PC-3 (cell line): ENCODE results near the gene ABCC8.

Experiments used
- CTCF ChIP-seq: fragments of 300-600 bp; sonication (generic); conservative IDR thresholded peaks from 2 replicates; pipeline ENCODE4 v1.5.1; 2017; ENCODE audit warnings: antibody characterized with exemption, low read depth, mild to moderate bottlenecking, low read length
- EZH2 ChIP-seq: fragments of 300-600 bp; sonication (generic); IDR thresholded peaks from one replicate; pipeline ENCODE4 v1.6.1; 2017; ENCODE audit warnings: antibody characterized with exemption, mild to moderate bottlenecking, low read length; ENCODE audit not compliant: unreplicated experiment
- EZH2phosphoT487 ChIP-seq: fragments of 300-600 bp; sonication (generic); IDR thresholded peaks from 2 replicates; pipeline ENCODE4 v1.6.1; 2018; ENCODE audit warnings: mild to moderate bottlenecking, antibody characterized with exemption, low read length, borderline replicate concordance

- TF ChIP-seq CTCF = no peak
- no peak for TF ChIP-seq EZH2
- TF ChIP-seq EZH2phosphoT487 = no peak
Measured at GRCh38 chr11:17376493-17376892, 100.2 kb downstream of the ABCC8 start.
